ENCODE data around the gene CEP350.

CEP350 gene

DNA sequence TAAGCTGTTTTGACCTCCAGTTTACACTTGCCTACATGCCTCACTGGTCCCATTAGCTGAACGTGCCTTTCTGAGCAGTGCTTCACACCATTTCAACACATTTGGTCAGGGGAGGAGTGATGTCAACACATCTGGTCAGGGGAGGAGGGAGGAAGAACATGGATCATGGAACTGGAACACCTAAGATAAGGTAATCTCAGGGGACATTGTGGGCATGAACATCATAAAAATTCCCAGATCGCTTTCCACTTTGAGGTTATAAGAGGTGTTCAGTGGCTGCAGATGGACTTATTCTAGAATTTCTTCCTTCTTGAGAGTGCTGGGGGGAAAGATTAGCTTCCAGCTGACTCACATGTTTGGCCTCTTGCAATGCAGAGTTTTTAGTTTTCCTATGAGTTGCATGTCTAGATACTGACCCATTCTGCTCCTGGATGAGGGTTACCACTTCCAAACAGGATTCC is 202.1 kb downstream of the CEP350 start:
- DNase-seq (ENCODE audit: low read depth): no peak

DNA sequence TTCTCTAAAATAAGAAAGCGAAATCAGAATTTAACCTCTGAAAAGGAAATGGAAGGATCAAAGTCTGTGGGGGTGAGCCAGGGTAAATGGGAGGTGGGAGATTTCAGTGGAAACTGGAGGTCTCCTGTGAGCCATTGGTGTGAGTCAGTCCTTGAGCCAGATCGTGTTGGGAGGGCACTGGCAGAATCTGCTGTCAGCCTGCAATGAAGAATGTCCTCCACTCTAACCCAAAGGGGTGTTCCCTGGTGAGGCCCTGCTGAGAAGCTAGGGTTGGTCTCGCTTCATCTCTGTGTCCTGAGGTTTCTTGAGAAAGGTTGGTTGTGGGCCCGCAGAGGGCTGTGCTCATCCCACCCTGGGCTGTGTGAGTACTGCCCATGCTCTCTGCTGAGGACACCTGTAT is 202.5 kb downstream of the CEP350 start:
- no peak for DNase-seq (ENCODE audit: low read depth)

DNA sequence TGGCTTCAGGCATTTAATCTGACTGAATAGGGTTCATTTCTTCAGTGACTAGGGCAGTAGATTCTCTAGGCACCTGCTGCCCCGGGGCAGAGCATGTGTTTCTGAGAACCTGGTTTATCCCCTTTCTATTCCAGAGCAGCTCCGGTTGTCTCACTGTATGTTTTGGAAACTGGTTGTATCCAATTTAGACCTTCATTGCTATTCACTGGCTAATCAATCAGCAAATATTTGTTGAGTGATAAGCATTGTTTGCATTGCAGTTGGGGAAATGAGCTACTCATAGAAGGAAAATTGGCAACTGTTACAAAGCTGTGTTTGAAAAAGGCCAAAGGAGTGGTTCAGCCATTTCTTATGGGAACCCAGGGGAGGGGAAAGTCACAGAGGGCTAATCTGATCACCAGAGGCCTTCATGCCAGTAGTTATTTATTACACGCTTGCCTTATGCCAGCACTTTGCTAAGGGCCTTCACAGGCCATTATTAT is 203.0 kb downstream of the CEP350 start:
- DNase-seq (ENCODE audit: low read depth): no peak

DNA sequence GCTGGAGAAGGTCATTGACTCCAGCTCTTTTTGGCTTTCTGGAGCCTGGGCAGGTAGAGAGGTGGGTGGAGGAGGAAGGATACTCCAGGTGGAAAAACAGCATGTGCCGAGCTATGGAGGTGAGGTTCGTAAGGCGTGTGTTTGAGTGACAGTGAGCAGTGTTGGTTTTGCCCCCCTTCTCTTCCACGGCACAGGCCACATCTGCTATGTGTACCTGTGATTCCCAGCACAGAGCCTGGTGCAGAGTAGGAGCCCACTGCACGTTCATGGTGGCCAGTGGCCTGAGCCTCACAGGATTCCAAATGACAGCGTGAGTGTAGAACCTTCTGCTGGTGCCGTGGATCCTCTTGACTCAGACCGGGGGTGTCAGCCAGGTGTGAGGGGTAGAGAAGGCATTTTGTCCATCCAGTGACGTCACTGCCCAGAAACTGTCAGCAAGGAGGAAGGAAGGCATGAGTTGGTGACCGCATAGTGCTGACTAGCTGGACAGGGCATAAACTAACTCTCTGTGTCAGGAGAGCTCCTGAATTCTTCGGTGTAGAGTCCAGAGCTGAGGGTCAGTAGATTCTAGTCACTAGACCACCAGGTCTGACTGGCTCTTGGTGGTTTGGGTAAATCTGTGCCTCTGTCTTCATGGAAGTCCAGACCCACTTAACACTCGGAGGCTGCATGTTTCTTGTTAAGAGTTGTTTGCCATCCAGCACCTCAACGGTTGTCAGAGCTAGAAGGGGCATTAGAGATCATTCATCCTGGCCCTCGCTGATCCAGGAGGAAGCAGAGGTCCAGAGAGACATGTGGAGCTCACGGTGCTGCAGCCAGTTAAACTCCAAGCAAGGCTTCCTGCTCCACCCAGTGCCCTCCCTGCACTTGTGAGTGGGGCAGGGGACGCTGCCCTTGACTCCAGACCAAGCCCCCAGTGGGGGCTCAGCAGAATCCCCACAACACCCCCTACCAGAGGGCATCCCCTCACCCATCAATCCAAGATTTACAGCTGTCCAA is 203.8 kb downstream of the CEP350 start:
- no peak for DNase-seq (ENCODE audit: low read depth)

DNA sequence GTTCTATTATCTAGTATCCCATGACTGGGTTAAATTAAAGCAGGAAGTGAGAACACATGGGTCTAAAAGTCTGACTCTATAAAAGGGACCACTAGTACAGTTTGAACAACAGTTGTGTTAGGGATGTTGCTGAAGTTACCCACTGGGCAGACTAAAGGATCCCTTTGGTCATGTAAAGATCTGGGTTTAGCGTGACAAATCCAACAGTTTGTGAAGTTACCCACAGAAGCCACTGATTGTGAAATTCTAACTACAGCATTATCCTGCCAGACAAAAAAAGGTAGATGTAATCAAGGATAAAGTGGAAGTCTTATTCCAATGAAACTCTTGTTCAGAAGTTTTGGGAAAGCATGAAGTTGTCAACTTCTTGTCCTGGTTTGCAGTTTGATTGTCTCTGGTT is 205.7 kb downstream of the CEP350 start:
- no peak for DNase-seq (ENCODE audit: low read depth)

DNA sequence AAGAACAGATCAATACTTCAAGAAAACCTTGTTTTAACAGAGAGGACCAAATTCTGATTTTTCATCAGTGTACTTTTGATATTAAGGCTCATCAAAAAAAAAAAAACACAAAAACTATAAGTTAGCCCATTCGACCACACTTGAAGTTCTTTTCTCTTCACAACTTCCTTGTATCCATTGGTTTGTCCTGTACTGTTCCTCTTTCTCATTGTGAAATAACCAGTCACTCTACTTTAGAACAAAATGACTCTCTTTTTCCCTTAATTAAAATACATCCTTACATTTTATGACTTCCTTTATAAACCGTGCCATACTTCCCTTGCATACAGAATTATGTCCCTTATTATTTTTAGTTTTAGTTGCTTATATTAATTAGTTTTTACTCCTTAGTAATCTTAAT is 208.4 kb downstream of the CEP350 start:
- DNase-seq (ENCODE audit: low read depth): no peak
